COR-L47 (cell line): ENCODE measurements around the gene RAPGEF1.

Source experiments
- DNase-seq: peaks from one replicate; lab custom pipeline; 2025; lab: John Stamatoyannopoulos, UW

RAPGEF1 gene

DNA sequence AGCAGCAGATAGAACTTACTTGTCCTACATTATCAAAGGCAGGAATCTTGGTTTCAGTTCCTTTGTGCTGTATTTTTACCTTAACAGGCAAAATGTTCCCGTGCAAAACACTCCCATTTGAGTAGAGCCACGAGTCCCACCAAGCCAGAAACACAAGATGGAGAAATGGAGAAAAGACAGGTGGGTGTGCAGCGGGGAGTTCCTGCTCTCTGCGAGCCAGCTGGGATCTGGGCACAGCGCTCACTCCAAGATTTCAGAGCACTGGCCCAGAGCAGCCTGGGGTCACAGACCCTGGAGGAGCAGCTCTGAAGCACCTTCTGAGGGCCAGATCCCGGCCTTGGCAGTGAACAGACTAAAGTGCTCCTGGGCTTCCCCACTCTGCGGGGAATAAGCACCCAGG, 211.7 kb downstream of the RAPGEF1 start:
- DNase-seq: no peak
